Gastrocnemius medialis (tissue), 4 donors: ENCODE results near the gene NDOR1.

ENCODE experiments used
- CTCF ChIP-seq, 5 experiments: fragments of 450-650 bp in 3 of 5; fragments of 200-600 bp in 2 of 5; sonication (generic) in 2 of 5; IDR thresholded peaks in 4 of 5; conservative IDR thresholded peaks in 1 of 5; 1 replicate in 4 of 5; 2 replicates in 1 of 5; pipeline ENCODE4 v1.5.1; 2016 to 2019; ENCODE audit warnings: antibody characterized with exemption in 5 of 5, mild to moderate bottlenecking in 3 of 5, moderate library complexity in 3 of 5
- POLR2A ChIP-seq, 2 donors: fragments of 450-650 bp; IDR thresholded peaks; one replicate each; pipeline ENCODE4 v1.6.1; 2017; ENCODE audit warnings: antibody characterized with exemption in 2 of 2, mild to moderate bottlenecking in 2 of 2, moderate library complexity in 2 of 2

GRCh38 chr9:137160054-137160425 is 45.5 kb upstream of the NDOR1 start:
- TF ChIP-seq CTCF (IDR thresholded peaks at IDR 0.05 in 4 of 5, conservative IDR thresholded peaks at IDR 0.05 in 1 of 5) (no peak), POLR2A (IDR thresholded peaks at IDR 0.05) (no peak)
